ENCODE data around the gene GAST.
"Not testable (repeated sequence)": the region's sequence is repeated elsewhere in the genome, so short reads cannot be mapped to it uniquely, and the experiment has no call there.

GAST gene, protein sequence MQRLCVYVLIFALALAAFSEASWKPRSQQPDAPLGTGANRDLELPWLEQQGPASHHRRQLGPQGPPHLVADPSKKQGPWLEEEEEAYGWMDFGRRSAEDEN

DNA sequence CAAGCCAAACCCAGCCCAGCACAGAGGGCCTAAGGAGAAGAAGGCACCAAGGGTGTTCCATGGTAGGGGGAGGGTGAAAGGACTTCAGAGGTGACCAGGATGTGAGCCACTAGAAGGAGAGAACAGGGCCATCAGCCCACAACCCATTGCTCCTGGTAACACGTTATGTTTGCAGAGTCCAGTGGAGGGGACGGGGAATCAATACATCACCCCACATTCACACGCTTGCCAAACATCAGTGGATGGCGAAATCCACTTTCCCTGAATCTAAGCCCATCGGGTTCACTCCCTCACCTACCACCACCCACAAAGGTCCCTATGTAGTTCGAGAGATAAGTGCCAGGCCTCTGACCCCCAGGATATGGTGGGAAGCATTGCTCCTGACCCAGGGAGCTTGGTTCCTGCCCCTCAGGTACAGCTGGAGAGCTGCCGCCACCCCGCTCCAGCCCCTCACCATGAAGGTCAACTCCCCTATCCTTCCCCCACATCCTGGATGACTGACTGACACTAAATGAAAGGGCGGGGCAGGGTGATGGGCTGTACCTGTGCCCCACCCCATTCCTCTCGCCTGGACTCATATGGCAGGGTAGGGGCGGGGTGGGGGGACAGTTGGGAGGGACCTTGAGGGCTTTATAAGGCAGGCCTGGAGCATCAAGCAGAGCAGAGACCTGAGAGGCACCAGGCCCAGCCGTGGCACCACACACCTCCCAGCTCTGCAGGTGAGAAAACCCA is at the start of gene GAST:
Gene GAST (plus strand): TSS at position 663 of the 732 bp plus-strand sequence. CDS start 3,106 bp downstream, outside the sequence.
- no peak for DNase-seq

DNA sequence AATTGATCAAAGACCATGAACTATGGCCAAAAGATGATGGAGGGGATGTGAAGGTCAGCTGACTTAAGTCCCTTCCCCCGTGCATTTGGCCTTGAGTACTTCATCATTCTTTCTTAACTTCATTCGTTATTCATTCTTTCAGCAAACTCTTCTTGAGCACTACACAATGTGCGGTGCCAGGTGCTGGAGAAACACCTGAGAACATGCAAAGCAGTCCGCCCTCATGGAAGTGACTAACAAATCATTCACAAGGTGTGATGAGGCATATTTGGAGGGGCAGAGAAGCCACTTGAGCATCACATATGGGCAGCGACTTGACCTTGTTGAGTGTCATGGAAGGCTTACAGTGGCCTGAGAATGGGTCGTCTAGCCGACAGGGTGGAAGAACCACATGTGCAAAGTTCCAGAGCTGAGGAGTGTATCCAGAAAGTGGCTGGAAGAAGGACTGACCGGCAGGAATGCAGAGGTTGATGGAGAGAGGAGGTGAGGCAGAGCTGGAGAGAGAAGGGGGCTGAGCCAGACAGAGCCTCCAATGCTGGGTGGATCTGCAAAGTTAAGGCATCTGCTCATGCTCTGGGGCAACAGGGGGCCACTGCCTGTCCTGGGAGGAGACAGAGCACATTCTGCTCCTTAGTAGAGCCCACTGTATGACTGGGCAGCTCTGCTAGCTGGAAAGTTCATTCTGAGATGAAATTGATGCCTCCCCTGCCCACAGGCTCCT is 48.5 kb upstream of the GAST start:
- no peak for DNase-seq

DNA sequence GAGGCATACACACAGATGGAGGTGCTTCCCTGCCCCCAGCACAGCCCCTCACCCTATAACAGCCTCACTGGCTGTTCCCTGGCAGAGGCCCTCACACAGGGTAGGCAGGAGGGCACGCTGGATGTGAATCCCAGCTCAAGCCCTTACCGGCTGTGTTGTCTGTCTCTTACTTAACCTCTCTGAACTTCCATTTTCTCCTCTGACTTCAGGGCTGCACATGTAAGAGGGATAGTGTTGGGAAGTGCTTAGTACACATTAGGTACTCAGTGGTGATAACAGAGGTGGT is 48.0 kb upstream of the GAST start:
- no peak for DNase-seq

DNA sequence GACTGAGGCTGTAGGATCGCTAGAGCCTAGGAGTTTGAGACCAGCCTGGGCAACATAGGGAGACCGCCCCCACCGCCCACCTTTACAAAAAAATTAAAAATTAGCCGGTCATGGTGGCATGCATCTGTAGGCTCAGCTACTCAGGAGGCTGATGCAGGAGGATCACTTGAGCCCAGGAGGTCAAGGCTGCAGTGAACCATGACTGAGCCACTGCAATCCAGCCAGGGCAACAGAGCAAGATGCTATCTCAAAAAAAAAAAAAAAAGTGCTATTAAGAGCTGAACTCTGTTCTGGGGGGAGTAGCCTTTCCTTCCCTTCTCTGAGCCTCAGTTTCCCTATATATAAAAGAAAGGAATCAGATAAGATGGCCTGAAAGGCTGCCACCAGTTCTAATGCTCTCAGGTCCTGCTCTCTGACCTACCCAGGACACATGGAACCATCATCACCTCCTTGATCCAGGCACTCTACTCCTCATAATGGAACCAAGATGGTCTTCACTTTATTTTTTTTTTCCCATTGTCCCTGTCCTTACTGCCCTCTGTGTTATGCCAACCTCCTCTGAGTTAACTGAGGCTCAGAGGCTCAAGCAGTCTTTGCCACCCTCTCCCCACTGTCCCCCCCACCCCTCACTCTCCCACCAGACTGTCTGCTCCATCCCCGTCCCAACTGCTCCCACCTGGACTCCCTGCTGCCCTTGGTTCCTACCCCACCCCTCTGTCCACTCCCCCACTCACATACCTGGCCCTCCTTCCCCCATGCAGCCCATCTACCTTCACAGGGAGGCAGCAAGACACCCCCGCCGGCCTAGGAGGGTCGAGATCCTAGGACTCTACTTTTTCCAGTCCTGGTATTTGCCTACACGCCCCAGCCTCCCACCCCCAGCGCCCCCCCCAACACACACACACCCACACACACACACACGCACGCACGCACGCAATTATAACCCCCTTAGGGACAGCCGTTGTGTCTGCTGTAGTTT is 47.3 kb upstream of the GAST start:
- DNase-seq = no peak

DNA sequence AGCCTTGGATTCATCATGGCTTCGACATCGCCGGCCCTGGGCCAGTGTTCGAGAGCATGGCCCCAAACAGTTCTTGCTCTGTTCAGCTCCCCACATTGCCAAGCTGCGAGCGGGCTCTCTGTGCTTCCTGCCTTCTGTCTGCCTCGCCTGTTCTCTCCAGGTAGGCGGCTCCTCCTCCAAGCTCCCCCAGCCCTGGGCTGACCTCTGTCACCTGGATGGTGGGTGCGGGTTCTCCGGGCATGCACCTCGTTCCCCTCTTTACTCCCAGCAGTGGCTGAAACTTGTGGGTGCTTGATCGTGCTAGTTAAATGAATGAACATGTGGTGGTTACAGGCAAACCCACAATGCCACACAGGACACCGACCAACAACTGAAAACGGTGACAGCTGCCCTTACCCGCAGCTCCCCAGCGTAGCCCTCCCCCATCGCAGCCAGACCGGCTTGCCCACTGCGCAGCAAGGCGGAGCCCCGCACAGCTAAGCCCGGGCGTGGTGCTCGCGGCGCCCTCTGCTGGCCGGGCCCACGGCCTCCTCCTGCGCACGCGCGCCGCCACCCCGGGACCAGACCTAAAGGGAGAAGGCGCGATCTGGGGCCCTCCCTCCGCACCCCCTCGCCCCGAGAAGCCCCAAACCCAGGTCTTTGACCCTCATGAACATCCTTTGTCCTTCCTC is 46.4 kb upstream of the GAST start:
- peak; percentile 94 for DNase-seq

DNA sequence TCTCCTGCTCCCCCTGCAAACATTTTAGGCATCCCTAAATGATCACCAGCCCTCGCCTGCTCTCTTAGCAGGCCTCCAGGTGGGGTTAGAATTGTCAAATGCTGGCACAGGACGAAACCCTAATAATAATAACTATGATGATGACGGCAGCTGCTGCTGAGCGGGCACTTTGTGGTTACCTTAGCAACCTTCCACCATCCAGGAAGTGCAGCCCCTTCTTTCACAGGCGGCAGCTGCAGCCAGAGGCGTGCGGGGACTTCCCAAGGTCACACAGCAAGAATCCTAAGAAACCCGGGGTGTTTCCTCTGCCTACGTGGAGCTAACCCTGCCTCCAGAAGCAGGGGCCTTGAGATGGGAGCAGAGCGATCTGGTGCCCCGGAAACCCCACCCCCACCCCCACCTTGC is 45.9 kb upstream of the GAST start:
- peak; percentile 75 for DNase-seq

DNA sequence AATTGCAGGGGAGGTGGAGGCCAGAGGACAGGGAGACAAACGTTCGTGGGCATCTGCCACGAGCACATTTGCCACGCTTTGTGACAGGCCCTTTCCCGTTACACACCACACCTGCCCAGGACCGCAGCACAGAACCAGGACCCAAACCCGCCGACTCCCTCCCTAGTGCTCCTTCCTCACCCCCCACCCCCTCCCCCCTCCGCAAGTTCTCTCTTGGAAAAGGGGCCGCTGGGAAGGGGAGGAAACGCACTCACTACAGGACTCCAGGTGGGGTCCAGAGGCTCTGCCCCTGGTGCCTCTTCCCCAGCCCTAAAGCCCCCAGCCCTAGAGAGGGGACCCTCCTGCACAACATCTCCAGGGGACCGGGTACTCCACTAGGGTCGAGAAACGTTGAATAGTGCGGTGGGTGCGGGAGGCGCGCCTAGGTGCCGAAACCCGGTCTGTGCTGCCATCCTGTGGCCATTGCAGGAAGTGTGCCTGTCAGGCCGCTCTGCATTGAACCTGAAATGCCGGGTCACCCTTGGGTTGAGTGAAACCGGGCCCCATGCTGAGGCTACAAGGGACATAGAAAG is 45.3 kb upstream of the GAST start:
- peak; percentile 93 for DNase-seq

DNA sequence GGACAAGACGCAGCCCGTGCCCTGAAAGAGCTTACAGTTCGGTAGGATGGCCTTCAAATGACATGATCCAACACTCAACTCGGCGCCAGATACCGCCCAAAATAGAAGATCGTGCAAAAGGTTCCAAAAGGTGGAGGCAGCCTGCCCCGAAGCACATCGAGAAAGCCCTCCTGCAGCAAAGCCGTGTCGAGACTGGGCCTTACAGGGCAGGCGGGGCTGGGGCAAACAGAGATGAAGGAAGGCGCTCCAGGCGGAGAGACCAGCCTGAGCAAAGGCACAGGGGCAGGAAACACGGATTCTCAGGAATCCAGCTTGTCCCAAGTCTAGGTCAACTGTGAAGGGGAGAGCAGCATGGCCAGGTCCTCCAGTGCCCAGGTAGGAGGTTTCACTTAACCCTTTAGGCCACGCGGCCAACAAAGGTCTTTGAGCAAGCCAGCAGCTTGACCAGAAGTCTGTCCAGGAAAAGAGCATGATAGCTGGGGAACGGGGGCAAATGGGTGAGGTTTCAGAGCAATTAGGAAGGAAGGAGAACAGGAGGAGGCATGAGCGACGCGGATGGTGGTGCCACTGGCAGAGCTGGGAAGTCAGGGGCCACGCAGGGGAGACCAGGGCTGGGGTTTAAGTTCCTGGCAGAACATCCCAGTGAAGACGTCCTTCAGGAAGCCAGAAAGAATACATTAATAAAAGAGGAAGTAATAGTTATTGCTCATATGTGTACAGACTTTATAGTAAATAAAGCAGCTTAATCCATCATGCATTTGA is 44.7 kb upstream of the GAST start:
- DNase-seq = no peak

DNA sequence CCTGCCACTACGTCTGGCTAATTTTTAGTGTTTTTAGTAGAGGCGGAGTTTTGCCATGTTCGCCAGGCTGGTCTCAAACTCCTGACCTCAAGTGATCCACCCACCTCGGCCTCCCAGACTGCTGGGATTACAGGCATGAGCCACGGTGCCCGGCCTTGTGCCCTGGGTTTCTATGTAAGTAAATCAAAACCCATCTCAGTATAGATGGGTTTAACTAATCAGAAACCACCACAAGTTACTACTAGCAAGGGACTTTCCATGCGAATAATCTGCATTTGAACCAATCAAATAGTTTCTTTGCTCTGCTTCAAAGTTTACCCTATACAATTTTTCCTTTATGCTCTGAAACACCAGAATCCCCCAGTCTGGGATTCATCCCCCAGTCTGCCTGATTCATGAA is 40.0 kb upstream of the GAST start:
- no peak for DNase-seq

DNA sequence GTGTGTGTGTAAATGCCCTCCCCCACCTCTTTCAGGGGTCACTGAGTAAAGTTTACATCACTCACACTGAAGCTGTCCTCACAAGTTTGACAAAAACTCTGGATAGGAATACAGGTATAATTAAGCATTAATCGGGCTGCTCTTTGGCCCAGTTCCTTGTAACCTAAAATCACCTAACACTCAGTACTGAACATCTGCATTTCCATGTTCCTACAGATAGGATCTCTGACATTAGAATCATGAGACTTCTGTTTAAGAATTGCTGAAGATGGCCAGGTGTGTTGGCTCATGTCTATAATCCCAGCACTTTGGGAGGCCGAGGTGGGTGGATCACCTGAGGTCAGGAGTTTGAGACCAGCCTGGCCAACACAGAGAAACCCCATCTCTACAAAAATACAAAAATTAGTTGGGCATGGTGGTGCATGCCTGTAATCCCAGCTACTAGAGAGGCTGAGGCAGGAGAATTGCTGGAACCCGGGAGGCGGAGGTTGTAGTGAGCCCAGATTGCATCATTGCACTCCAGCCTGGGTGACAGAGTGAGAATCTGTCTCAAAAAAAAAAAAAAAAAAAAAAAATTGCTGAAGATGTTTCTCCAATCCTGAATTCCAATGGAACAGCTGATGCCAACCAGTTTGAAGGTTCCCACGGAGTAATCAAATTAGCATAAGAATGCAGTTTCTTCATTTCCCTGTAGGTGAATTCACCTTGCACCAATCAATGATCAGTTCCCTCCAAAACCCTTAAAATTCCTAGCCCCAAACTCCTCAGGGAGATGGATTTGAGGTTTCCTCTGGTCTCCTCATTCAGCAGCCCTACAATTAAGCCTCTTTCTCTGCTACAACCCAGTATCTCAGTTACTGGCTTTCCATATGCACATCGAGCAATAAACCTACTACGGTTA is 36.7 kb upstream of the GAST start:
- DNase-seq = not testable (repeated sequence)

DNA sequence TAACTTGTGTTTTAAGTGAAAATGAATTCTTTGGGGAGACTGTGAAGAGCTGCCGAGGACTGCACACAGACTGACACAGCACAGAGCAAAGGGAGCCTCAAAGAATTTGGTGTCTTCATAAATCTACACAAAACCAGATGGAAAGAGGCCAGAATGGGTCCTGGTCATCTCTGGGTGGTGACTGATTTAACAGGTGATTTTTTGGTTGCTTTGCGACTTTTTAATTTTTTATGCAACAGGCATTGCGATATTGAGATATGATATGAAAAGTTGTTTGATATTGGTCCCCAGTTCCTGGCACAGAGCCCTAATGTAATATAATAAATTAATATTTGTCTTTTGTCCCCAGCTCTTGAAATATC is 36.1 kb upstream of the GAST start:
- DNase-seq = no peak

DNA sequence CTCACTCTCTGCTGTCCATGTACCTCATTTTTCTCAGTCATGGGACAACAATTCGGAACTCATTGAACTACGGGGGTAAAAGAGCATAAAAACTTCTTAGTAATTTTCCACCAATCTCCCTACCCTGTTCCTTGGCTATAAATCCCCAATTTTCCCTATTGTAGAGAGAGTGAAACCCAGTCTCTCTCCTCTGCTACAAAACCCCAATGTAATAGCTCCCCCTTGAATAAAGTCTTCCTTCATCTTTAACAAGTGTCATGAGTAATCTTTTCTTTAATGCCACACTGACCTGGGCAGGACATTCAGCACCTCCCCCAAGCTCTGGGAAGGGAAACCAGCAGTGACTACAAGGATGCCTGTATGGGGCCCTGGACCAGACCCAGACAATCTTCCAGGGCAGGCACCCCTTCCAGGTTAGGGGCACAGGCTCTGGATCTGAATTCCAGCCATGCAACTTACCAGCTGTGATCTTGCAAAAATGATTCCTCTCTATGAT is 33.7 kb upstream of the GAST start:
- DNase-seq = no peak

DNA sequence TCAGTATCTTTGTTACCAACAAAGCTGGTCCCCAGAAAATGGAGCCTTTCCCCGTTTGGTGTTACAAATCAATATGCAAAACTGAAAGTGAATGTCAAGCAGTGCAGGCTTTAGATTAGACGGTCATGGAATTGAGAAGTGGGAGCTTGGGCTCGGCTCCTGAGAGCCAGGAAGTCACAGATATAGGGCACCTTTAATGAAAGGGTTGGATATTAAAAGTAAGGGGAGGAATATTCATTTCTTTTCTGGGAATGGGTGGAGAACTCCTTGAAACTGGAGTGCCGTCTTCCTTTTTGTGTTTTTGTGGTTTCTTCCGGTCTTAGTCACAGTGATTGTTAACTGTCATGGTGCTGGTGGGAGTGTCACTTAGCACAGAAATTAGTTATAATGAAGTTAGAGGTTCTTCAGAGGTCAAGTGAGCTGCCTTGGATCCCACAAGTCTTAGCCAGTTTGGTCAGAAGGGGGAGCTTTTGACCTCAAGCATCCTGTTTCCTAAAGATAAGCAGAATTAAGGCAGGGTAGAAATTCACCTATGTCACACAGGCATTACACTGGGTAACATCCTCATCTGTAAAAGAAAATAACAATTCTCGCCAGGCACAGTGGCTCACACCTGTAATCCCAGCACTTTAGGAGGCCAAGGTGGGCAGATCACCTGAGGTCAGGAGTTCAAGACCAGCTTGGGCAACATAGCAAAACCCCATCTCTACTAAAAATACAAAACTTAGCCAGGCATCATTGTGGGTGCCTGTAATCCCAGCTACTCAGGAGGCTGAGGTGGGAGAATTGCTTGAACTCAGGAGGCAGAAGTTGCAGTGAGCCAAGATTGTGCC is 33.0 kb upstream of the GAST start:
- peak; percentile 91 for DNase-seq

DNA sequence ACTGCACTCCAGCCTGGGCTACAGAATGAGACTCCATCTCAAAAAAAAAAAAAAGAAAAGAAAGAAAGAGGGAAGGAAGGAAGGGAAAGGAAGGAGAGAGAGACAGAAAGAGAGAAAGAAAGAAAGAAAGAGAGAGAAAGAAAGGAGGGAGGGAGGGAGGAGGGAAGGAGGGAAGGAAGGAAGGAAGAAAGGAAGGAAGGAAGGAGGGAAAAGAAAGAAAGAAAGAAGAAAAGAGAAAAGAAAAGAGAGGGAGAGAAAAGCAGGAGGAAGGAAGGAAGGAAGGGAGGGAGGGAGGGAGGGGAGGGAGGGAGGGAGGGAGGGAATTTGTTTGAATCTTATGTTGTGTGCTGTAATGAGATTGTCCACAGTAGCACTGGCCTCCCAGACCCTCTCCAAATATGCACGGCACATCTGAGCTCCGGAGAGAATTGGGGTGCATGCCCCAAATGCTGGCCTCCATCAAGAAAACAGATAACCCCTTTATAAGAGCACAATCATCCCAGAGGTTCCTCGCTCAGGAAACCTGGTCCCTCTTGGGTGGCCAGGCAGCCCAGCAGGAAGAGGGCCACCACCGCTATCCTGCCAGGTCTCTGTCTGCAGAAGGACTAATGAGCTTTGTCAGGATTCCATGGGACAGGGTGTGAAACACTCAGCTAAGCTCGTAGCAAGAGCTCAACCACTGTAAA is 32.2 kb upstream of the GAST start:
- no peak for DNase-seq

DNA sequence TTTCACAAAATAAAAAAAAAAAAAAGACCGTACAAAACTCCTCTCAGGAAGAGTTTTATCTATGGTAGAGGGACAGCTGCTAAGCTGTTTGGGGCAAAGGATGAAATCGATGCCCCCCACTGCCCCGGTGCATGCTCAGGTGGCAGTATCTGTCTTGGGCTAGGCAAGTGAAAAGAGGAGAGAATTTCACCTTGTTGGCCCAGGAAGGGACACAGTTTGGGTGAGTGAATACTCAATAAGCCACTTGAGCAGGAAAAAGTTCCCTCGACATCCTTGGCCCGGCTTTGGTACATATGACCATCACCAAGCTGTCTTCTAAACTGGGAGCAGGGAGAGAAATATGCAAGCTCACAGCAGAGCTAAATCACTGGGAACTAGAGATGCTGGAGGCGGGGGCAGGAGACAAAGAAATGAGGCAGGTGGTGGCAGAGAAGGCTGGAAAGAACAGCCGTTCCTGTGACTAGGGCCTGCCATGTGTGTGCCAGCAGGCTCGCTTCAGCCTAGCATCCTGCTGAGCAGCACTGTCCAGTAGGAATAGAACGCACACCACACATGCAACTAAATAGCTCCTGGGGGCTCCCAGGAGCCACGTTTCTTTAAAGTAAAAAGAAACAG is 31.6 kb upstream of the GAST start:
- no peak for DNase-seq

DNA sequence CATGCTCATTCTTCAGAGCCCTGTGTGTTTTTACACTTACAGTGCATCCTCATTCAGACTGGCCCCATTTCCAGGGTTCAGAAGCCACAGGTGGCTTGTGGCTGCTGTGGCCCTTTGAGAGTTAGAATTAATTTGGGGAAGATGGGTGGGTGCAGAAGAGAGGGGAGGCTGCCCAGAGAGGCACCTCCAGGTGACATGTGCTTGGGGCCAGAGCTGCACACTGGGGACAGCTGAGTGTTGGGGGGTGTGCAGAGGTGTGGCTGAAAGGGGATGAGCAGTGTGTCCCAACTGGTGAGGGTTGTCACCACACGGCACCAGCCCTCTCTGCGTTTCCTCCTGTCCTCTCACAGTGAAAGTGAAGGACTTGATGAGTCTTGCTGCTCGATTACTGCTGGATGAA is 30.4 kb upstream of the GAST start:
- no peak for DNase-seq

DNA sequence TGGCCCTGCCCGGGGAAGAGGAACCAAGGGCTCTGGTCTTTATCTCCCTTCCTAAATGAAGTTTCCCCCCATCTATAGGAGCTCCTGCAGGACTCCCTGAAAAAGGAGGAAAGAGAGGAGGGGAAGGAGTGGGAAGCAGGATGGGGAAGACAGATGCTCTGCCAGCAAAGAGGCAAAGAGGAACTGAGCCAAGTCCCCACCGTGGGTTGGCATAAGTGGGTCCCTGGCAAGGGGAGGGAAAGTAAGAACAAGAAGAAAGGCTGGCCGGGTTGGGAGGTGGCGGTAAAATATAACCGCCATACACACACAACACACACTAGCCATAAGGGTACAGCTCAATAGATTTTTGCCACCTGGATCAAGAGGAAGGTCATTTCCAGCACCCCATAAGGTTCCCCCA is 29.5 kb upstream of the GAST start:
- no peak for DNase-seq

DNA sequence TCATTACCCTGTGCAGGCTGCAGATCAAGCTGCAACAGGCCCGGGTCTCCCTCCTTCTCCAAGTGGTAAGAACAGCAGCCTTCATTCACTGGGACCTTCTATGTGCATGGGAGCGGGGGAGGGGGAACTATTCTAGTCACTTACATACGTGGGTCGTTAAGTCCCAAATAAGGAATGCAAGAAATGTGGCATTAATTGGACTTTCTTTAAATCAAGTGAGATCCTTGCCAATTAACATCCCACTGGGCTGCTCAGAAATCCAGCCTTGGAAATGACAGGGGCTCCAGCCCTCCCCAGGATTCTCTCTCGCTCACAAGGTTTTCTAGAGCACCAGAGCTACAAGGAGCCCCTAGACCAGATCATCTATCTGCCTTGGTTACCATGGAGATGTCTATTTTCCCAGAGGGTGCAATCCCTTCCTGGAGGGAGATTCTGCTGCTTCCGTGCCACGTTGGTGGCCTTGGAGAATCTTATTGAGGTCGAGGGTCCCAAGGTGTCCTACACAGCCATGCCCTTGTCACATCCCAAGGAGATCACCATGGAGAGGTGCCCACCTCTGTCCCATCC is 28.6 kb upstream of the GAST start:
- DNase-seq = no peak
